HG03432 (cell line): ENCODE data around the gene EHBP1.
A peak's percentile ranks its signal among the peaks of the same experiment; 100 is the strongest.
"Not testable (repeated sequence)": the region's sequence is repeated elsewhere in the genome, so short reads cannot be mapped to it uniquely, and the experiment has no call there.

Experiments
- ATAC-seq: cut with Tn5 transposase; IDR thresholded peaks from one replicate; pipeline ENCODE4 v1.9.1; 2021; ENCODE audit warnings: mild to moderate bottlenecking, moderate library complexity; ENCODE audit not compliant: unreplicated experiment

EHBP1 gene

DNA sequence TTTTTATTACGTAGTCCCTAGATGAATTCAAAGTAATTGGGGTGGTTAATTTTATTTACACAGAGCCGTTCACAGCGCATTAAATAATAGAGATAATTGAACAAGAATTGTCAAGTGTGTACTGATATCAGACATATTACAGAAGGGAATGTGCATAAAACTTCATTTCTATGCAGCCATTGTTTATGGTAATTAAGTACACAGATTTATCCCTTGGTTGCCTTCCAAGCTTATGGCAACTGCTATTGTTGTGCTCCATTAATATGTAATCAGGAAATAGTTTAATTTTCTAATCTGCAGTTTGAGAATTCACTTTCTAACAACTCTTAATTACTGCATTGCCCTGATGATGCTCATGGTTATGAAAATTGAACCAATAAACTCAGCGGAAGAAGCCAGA is 297.8 kb downstream of the EHBP1 start:
- no peak for ATAC-seq

GRCh38 chr2:63007813-63008458 is 302.4 kb downstream of the EHBP1 start:
- no peak for ATAC-seq

DNA sequence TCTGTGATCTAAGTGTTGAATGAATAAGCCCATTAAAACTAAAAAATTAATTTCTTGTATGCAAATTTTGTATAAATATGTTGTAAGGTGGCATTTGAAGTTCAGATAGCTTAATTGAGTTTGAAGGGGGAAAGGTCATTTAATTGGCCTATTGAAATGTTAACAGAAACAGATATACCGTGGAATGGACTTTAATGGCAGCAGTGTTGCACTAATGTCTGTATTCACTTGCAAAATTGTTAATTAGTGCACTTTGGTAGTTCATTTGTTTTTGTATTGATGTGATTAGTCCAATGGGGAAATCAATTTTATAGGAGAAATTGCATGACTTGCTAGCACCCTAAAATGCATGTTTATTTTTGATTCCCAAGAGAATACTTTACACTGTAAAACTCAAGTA is 303.3 kb downstream of the EHBP1 start:
- ATAC-seq: no peak

DNA sequence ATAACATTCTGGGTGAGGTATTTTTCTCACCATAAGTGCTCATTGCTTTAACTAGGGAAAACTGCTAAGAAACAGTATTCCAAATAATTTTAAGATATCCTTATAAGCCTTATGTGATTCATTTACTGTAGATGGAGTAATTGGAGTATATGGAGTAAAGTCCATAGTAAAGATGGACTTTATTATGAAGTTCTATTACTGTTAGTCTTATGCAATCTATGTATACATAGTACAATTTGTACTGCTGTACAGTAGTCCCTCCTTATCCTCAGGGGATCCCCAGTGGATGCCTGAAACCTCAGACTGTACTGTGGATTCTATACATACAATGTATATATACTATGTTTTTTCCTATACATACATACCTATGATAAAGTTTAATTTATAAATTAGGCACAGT is 304.0 kb downstream of the EHBP1 start:
- no peak for ATAC-seq

GRCh38 chr2:63012541-63012940 is 307.0 kb downstream of the EHBP1 start:
- ATAC-seq: no peak

GRCh38 chr2:63013438-63013837 is 307.9 kb downstream of the EHBP1 start:
- ATAC-seq: no peak

DNA sequence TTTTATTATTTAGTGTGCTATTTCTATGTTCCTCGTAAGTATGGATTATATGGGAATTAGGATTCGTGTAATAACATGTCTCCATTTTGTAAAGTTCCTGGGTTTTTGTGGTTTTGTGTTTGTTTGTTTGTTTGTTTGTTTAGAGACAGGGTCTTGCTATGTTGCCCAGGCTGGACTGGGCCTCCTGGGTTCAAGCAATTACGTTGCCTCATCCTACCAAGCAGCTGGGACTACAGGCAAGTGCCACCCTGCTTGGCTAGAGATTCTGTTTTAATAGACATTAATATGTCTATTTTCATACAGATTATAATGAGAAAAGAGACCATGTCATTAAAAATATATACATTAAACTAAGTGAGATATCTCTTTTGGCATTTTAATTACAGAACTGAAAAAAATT is 309.9 kb downstream of the EHBP1 start:
- no peak for ATAC-seq

DNA sequence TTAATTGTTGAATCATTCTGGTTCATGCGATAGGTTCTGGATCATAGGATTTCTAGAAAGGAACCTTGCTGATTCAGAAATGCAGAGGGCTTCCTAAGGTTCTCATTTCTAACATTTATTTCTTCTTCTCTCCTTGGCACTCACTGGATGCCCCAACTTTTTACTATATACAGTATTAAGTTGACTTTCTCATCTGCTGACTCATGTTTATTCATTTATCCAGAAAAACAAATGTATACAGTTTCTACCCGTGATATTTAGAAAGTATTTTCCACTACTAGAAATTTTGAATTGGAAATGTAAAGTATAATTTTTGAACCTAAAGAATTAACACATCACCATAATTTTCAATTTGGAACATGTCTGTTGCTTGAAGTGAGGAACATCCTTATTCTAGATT is 312.9 kb downstream of the EHBP1 start:
- ATAC-seq: no peak

- ATAC-seq: not testable (repeated sequence)
These were observed 314.2 kb downstream of the EHBP1 start for GRCh38 chr2:63019686-63020085.

DNA sequence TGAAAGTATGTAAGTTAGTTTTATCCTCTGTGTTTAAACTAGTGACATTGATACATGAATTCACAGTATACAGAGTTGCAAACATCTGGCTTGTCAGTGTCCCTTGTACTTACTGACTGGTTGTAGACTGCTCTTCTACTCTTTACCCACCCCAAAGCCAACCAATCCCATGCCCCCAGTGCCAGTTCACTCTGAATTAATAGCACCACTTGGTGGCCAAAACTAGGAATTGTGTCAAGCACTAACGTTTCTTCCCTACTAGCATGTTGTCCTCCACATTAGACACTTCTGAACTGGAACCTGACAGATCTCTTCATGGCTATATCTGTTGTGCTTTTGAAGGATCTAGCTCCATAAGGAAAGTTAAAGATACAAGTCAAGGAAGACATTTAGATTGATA is 317.9 kb downstream of the EHBP1 start:
- ATAC-seq: peak; percentile 65

DNA sequence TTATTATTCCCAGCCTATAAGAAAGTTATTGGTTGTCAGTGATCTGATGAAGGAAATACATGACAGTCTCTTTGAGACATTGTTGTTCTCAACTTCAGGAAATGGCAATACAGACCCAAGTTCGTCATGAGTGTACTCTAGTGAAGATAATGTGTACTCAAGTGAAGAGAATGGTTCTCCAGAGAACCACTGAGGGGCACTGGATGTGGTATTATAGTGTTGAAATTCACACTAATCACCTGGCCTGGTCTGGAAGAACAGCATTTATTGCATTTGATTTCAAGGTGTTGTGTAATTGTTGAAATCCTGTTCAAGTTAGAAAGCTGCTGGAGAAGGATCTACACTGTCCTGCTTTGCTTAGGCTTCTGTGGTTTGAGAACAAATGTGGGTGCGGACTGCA is 321.7 kb downstream of the EHBP1 start:
- no peak for ATAC-seq

DNA sequence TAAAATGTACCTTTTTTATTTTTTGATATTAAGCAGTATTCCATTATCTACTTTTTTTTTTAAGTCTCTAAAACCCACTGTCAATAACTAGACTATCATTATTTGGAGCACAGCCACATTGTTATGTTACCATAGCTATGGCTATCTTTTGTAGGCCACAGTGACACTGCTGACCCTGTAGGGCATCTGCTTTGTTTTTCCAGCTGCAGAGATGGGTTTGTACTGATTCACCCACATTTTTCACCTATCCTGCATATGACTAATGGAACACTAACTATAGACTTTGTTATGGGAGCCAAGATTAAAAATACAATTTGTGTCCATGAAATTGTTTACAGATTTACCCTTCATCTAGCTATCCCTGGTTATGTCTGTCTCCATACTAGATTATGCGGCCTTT is 323.5 kb downstream of the EHBP1 start:
- ATAC-seq: no peak

DNA sequence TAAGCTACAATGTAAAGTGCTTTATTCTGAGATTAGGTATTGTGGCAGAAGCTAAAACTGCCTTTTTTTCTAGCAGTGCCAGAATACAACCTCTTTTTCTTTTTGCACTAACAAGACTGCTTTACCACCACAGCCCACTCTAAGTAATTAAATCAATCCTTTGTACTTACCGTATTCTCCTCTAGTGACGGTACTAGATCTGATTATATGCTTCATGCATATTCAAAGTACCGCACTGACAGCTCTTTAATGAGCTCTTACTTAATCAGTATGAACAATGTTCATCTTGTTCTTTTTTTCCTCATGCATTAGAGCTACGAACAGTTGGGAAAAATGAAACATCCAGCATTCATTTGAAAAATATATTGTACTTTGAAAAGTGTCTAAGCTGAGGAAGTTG is 329.0 kb downstream of the EHBP1 start:
- no peak for ATAC-seq

GRCh38 chr2:63035169-63035568 is 329.7 kb downstream of the EHBP1 start:
- no peak for ATAC-seq

- ATAC-seq: no peak
These were observed 330.1 kb downstream of the EHBP1 start for GRCh38 chr2:63035660-63036059.

DNA sequence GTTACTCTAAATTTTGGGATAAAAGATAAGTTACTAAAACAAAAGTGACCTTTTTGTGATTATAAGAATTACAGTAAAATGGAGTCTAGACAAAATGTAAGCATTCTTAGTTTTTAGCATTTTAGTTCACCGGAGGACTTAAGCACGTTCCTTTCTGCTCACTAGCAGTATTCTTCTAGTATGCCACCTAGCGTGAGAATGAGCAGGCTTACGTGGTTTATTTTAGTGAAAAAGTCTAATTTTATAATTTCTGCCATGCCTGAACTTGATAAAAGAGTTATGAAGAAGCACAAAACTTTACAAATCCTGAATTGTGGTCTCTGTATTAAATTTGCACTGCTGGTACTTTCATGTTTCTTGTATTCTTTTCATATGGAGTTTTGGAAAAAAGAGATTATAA is 332.5 kb downstream of the EHBP1 start:
- no peak for ATAC-seq

DNA sequence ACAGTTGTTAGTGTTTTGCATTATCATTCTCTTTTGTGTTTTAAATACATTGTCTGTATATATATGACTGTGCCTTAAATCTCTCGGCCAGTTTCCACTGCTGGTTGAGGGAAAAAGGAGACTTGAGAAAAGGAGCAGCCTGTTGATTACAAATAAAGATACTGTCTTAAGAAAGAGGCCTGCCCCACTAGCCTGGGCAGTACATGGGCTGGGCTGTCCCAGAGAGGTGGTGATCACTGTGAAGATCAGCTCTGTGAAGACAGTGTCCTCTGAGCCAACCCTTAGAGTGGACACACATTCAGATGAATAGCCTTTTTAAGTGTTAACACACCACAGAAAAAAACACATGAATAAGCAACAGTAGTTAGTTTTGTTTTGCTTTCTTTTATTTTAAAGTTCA is 335.1 kb downstream of the EHBP1 start:
- no peak for ATAC-seq

GRCh38 chr2:63041592-63041991 is 336.1 kb downstream of the EHBP1 start:
- no peak for ATAC-seq

DNA sequence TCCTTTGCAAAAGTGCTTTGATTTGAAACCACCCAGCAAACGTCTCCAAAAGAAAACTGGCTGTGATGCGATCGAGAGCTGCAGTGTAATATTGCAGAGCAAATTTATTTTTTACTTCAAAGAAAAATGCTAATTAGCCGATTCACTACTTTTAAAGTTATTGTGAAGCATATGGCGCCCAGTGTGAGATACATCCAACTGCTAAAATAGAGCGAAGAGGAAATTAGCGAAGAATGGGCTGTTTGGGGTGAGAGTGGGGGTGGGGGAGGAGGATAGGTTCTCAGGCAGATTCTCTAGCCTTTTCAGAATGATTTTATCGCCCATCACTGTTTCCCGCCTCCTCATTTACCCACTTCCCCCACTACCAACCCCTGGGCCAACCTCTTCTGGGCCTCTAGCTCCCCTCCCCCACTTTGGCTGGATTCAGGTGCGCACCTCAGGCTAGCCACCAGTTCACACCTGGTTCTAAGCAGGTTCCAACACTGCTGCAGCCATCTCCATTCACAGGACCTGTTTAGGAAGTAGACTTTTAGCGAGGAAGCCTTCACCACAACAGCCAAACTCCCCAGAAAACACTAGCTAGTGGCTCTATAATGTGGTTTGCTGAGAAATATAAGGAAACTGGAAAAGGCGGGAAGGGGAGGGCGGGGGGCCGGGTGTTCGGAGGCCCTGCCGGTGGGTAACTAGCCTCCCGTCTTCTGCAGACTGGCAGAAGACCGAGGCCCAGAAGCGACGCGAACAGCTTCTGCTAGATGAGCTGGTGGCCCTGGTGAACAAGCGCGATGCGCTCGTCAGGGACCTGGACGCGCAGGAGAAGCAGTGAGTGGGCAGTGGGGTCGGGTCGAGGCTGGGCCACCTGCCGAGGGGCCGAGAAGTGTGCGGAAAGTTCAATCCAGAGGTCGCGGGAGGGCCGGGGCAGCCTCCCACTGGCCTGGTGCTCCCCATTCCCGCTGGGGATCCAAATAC is 339.1 kb downstream of the EHBP1 start:
- no peak for ATAC-seq

GRCh38 chr2:63046552-63046951 is 341.0 kb downstream of the EHBP1 start:
- no peak for ATAC-seq

- no peak for ATAC-seq
These were observed 341.4 kb downstream of the EHBP1 start for GRCh38 chr2:63046961-63047320.
